GM18867 (cell line): ENCODE data around the gene TXNRD3.
"Not testable (repeated sequence)": the region's sequence is repeated elsewhere in the genome, so short reads cannot be mapped to it uniquely, and the experiment has no call there.

Experiments
- ATAC-seq: cut with Tn5 transposase; IDR thresholded peaks from one replicate; pipeline ENCODE4 v1.9.1; 2021; ENCODE audit warnings: mild to moderate bottlenecking, moderate library complexity; ENCODE audit not compliant: unreplicated experiment

The TXNRD3 gene

GRCh38 chr3:126606001-126606400, 48.9 kb downstream of the TXNRD3 start:
- ATAC-seq: no peak

DNA sequence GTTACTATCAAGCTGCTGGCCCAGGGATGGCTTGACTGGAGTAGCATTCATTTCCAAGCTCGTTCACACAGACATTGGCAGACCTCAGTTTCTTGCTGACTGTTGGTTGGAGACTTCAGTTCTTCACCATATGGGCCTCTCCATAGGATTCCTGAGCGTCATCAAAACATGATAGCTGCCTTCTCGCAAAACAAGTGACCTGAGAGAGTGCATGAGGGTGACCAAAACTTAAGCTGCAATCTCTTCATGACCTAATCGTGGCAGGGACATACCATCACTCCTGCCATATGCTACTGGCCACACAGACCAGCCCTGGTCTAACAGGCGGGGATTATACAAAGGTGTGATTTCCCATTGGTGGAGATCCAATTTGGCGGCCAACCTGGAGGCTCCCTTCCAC, 50.2 kb downstream of the TXNRD3 start:
- no peak for ATAC-seq

DNA sequence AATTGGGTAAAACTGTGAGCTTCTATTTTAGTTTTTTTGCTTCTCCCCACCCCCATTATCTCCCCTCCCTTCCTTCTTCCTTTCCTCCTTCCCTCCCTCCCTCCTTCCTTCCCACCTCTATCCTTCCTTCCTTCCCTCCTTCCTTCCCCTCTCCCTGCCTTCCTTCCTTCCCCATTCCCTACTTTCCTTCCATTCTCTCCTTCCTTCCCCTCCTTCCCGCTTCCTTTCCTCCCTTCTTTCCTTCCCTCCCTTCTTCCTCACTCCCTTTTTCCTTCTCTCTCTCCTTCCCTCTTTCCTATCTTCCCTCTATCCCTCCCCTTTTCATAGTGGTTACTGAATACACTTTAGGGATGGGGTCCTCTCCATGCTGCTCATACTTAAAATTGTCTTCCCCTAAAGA, 55.8 kb downstream of the TXNRD3 start:
- no peak for ATAC-seq

- not testable (repeated sequence) for ATAC-seq
Observed at GRCh38 chr3:126595479-126595878, 59.4 kb downstream of the TXNRD3 start.

DNA sequence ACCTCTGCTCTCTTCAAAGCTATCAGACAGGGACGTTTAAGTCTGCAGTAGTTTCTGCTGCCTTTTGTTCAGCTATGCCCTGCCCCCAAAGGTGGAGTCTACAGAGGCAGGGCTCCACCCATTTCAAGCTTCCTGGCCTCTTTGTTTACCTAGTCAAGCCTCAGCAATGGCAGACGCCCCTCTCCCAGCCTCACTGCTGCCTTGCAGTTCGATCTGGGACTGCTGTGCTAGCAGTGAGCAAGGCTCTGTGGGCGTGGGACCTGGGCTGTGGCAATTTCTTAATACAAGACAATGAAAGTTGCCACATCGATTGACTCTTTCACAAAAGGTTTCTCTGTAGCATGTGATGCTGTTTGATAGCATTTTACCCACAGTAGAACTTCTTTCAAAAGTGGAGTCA, 63.4 kb downstream of the TXNRD3 start:
- ATAC-seq: not testable (repeated sequence)

DNA sequence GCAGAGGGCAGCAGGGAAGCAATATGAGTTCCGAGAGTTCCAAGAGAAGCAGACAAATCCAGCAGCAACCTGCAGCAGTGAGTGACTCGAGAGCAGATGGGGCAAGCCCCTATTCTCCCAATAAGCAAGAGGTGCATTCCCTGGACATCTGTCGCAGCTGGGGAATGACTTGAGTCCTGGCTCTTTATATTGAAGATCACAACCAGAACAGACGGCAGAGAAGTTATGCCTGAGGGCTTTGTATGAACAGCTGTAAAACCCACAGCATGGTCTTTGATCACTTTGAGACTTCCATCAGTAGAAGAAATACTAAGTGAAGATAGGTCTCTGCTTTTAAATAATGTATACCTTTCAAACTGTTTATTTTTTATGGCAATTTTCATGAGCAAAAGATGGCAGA, 72.6 kb downstream of the TXNRD3 start:
- no peak for ATAC-seq

DNA sequence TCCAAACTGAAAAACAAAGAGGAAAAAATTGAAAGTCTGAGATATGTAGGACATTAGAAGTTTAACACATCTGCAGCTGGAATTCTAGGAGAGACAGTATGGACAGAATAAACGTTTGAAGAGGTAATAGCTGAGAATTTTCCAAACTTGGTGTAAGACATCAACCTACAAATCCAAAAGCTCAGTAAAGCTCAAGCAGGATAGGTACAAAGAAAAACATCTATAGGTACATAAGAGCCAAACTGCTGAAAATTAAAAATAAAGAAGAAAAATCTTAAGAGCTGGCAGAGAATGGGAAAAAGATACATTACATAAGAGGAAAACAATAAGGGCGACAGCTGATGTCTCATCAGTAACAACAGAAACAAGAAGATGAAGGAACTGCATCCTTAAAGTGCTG, 73.4 kb downstream of the TXNRD3 start:
- ATAC-seq: no peak

DNA sequence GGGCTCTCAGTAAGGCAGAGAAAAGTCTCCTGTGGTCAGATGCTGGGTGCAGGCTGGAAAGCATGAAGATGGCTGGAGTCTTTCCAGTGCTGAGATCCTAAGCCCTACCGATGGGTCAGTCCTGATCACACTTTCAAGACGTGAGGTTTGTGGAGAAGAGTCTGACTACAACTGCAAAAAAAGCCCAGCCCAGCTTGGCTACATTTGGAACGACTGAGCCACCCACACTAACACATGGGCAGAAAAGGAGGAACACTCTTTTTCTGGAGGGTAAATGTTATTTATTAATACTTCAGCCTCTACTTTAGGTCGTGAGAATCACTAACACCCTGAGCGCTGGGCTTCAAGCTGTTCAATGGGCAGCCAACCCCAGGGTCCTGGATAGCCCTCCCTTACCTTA, 74.2 kb downstream of the TXNRD3 start:
- no peak for ATAC-seq

DNA sequence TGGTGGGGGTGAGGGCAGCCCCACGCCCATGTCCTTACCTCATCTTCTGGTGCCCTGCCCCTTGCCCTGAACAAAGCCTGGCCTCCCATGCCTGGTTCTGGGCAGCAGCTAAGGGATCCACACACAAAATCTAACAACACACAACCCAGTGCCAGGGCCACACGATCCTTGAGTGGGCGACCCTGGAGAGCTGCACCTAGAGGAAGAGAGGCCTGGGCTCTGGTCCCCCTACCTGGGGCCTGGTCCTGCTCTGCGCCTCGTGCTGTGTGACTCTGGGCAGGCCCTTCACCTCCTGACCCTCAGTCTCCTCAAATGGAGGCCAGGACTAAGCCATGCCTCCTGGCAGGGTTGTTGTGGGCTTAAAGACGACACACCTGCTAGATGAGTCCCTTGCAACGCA, 76.2 kb downstream of the TXNRD3 start:
- no peak for ATAC-seq

DNA sequence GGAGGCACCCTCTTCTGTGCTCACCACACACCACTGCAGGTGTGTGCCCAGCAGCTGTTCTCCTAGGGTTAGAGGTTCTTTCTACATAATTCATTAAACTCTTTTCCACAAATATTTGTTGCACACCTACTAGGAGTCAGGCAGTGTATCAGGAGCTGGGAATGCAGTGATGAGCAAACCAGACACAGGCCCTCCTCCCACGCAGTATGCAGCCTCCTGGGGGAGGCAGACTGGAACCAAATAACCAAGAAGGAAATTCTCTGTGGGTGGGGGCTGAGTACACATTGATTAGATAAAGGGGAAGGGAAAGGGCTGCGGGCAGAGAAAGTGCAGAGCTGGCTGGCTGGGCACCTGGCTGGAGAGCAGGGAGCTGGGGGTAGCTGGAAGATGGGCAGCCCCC, 77.7 kb downstream of the TXNRD3 start:
- ATAC-seq: no peak

DNA sequence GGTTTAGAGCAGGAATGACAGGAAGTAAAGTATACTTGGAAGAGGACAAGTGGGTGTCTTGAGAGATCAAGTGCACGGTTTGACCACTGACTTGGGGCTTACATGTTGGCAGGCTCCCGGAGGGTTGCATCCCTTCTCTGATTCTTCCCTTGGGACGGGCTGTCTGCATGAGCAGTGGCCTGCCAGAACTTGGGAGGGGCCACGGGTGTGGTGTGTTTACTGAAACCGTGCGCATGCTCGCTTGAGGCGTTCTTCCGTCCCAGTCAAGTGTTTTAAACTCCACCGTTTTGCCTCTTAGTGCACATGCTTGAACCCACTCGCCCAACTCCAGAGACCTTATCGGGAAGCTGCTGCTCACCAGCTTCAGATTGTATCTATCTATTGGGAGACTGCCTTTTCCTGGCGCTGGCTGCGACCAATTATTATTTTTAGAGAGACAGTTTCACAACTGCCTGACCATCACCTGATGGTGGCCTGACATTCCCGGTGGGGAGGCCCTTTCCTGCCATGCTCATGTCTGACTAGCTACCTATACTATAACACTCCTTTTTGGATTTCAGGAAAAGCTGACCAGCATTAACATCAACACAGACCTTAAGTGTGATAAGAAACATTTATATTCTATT, 81.3 kb downstream of the TXNRD3 start:
- no peak for ATAC-seq

GRCh38 chr3:126571078-126571477, 83.8 kb downstream of the TXNRD3 start:
- no peak for ATAC-seq

DNA sequence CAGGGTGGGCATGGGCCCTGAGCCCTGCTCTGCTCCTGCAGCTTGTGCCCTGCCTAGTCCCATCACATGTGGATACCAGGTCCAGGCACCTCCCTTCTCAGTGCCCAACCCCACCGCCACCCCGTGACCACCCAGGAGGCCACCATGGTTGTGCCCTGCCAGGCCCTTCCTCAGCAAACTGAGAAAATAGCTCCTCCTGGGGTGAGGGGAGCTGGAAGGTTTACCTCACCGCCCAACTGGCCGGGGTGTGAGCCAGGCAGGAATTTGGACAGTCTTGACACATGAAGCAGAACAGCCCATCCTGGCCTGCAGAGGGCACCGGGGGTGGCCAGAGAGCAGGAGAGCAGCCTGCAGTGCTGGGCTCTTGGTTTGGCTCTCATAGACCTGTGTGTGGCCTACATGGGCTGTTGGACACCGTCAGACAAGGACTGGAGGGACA, 84.8 kb downstream of the TXNRD3 start:
- ATAC-seq: no peak

DNA sequence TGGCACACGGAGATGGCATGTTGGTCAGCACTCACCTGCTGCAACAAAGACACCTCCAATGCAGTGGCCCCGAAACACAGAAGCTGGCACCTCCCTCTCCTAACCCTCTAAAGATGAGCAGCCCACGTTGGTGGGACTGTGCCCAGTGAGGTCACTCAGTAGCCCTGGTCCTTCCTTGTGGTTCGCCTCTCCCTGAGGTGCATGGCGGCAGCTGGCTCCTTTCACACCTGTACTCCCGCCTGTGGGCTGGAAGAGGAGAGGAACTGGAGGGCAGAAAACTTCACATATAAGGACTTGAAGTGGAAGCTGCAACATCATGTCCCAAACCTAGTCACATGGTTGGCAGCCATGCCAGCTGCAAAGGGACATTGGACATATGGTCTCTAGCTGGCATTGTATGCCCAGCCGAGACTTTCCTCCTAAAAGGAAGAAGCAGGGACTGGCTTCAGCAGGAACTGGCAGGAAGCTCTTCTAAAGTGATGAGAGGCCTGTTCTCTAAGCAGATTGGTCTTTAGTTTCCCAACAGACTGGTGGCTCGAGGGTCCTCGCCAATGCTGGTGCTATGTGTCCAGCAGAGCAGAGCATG, 85.4 kb downstream of the TXNRD3 start:
- ATAC-seq: no peak

GRCh38 chr3:126568776-126569342, 86.1 kb downstream of the TXNRD3 start:
- no peak for ATAC-seq

- ATAC-seq: no peak
Observed at GRCh38 chr3:126567696-126568438, 87.1 kb downstream of the TXNRD3 start.

- no peak for ATAC-seq
Observed at GRCh38 chr3:126562737-126563276, 92.1 kb downstream of the TXNRD3 start.

DNA sequence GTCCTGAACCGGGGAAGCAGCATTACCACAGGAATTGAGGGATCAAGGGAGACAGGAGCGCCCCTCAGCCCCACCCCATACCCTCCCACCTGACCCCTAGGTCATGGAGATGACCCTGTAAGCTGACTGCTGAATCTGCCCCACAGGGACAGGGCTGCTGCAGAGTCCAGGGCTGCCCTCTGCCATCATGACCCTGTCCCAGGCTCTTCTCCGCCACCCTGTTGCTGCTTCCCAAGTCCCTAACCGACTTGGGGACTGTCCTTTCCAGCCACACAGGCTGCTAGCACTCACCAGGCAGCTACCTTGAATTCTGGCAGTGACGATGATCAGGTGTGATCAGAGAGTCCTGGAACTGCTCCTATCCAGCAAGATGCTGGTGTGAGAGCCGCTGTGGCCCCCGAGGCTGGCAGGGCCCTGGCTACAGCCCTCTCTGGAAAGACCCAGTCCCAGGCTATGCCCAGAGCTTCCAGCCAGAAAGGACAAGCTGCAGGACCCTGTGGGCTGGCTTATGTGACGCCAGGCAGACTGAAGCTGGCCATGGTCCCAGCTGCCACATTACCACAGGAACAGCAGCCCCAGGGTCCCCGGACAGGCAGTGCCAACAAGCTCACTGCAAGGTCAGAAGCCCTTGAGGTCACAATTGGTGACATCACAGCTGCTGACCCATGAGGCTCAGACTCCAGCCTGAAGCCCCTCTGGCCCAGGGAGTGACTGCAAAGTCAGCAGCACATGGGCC, 96.4 kb downstream of the TXNRD3 start, which contains the start of gene C3orf22:
C3orf22 (minus strand) TSS at position 597 of the 736 bp plus-strand sequence. CDS start 5,542 bp downstream, outside the sequence.
- no peak for ATAC-seq

DNA sequence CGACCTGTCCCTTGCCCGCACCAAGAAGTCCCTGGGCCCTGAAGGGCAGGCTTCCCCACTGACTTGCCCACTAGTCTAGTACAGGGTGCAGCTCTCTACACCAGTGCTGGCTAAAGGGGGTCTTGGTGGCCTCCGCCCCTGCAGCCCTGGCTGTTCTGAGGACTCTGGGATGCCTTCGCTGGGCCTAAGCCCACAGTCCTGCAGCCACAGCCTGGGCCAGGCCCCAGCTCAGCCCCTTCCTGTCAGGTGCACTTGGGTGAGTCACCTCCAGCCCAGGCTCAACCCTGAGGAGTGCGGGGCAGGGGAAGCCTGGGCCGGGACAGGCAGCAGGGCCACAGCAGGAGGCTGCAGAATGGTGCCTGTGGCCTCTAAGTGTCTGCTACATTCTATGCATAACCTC, 97.2 kb downstream of the TXNRD3 start:
- no peak for ATAC-seq

DNA sequence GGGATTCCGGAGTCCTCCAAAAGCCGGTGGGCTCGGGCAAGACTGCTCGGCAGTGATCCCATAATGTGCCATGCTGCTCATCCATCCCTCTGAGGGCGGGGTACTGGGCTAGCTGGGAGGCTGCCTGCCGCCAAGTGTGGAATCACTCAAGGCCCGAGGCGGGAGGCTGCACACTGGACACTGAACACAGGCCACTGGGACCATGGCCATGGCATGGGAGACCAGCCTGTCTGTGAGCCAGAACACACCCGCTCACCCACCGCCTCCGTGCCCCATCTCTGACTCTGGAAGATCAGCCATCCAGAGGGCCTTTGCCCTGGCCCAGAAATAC, 97.5 kb downstream of the TXNRD3 start:
- ATAC-seq: no peak
